Inflammatory macrophage treated with lipopolysaccharide for 1 hour (primary cell): Measurements from ENCODE around the gene SFXN5.
"Not testable (repeated sequence)": the region's sequence is repeated elsewhere in the genome, so short reads cannot be mapped to it uniquely, and the experiment has no call there.

Experiments
- DNase-seq, 2 donors: peaks; one replicate each; pipeline ENCODE4 v3.0.0-alpha.2; 2020 to 2022

SFXN5 gene

DNA sequence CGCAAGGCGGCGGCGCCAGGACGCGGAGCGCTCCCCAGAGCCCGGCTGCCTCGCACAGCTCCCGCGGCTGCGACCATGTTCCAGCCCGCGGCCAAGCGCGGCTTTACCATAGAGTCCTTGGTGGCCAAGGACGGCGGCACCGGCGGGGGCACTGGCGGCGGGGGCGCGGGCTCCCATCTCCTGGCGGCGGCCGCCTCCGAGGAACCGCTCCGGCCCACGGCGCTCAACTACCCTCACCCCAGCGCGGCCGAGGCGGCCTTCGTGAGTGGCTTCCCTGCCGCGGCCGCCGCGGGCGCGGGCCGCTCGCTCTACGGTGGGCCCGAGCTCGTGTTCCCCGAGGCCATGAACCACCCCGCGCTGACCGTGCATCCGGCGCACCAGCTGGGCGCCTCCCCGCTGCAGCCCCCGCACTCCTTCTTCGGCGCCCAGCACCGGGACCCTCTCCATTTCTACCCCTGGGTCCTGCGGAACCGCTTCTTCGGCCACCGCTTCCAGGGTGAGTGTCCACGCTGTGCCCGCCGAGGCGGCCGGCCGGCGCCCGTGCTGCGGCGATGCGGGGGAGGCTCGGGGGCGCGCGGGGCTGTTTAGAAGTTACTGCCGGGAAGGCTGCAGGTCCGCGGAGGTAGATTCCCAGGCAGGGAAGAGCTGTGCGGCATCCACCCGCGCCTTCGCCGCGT, 153.5 kb downstream of the SFXN5 start:
- DNase-seq: no peak

DNA sequence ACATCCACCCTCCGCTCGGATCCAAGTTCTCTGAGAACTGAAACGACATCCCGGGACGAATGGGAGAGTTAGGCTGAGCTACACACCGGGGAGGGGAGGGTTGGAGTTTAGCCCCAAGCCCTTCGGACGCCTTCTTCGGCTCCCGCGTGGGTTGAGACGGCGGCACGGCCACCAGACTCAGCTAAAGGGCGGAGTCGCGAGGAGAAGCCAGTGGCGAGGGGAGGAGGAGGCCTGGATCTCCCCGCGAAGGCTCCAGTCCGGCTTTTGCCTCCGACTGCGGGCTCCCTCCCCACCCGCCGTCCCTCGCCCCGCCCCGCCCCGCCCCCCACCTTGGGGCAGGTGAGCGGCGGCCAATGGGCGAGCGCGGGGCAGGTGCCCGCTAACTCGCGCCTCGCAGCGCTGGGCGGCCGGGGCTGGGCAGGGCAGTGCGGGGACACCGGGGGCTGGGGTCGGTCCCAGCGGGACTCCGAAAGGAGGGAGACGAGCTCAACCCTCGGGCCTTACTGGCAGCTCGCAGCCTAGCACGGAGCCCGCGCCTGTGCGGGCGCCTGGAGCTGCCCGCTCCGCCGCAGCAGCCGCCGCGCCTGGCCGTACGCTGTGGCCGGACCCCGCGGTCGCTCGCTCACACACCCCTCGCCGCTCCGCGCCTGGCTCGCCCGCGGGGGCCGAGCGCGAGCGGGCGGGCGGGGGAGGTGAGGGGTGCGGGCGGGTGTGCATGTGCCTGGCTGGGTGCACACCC, 154.2 kb downstream of the SFXN5 start, which contains the start of gene EMX1:
Gene EMX1 (plus strand): TSS at position 382 of the 739 bp plus-strand sequence. CDS start 334 bp downstream, at position 716.
- DNase-seq: no peak

DNA sequence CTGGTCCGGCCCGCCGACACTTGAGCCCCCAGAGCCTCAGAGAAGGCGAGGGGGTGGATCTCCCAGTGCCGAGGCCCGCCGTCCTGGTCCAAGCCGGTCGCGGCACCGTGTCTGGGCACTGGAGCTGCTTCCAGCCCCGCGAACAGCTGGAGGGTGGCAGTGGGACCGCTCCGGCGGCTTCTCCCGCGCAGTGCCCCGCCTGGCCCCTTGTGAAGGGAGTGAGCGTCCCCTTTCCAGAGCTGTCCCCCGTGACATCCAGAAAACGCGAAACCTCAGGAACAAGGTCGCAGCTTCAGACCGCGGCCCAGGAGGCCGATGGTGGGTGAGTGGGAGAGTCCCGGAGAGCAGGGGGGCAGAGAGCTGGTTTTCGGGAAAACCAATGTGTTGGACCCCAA, 154.8 kb downstream of the SFXN5 start:
- no peak for DNase-seq

DNA sequence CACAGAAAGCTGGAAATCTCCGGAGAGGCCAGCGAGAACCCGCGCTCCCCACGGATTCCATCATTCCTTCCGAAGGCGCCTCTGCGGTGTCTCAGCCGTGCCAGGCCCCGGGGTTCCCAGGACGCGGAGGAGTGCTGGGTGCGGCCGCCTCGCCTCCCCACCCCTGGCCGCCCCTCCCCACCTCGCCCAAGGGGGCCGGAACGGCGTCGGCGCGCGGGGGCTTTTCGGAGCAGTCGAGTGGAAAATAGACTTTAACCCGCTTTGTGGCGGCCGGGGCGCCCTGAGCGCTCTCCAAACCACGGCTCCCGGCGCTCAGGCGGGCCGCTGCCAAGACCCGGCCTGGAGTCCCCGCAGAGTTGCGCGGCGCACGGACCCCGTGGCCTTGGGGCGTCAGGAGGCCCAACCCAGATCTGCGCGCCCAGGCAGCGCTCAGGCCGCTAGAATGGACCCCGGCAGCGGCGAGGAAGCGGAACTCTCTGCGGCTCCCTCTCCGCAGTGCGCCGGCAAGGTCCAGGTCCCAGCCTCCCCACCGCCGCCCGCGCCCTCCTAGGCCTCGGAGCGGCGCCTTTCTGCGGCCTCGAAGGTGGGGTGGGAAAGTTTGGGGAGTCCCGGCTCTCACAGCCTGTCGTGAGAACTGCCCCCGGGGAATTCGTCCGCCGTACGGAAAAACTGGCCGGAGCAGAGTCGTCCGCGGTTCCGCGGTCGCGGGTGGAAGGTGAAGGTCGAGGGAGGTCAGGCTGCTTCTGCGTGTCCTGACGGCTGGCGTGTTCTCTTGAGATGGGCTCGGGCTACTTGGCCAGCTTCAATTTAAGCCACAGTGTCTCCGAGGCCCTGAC, 155.4 kb downstream of the SFXN5 start:
- peak in 1 of 2 donors; percentile 18 for DNase-seq

DNA sequence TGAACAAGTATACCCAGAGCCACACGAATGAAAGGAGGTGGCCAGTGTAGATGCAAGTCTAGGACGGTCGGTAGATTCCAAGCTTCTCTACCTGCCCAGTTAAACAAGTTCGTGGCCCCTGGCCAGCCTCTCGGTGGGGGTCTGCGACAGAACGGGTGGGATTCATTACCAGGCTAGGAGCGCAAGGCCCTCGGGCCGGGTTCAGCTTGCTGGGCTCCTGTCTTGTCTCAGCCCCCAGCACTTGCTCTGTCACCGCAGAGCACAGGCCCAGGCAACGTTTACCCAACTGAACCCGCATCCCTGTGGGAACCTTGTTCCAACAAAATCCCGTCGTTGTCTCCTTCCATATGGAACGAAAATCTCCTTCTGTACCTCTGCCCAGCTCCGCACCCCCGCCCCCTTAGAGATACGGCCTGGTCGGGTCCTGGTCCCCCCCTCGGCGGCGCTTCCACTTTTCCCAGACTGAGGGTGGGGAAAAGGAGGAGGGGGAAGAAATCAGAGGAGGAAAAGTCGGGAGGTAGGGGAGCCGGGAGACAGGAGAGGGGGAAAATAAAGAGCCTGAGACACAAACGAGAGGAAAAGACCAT, 156.1 kb downstream of the SFXN5 start:
- DNase-seq: no peak

DNA sequence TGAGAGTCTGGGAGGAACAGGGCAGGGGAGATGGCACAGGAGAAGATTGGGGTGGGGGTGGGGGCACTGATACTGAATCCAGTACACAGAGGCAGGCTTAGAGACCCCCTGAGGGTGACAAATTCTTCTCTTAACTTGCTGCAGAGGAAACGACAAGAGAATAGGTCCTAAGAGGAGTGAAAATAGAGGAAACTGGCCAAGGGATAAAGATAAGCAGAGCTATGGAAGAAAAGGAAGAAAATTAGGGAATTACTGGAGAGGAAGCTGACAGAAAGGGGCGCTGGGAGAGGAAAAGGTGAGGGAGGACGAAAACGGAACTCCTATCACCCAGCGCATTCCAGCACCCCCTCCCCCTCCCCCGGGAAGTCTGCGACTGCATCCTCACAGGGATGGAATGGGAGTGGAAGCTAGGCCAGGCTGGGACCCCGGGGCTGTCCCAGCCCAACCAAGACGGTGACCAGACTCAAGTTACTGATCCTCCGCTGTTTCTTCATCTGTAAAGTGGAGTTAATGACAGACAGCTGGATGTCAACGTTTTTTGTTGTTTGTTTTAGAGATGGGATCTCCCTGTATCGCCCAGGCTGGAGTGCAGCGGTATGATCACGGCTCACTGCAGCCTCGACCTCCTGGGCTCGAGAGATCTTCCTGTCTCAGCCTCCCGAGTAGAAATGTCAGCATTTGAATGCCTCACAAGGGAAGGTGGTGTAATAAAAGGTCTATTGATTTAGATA, 156.8 kb downstream of the SFXN5 start:
- no peak for DNase-seq

DNA sequence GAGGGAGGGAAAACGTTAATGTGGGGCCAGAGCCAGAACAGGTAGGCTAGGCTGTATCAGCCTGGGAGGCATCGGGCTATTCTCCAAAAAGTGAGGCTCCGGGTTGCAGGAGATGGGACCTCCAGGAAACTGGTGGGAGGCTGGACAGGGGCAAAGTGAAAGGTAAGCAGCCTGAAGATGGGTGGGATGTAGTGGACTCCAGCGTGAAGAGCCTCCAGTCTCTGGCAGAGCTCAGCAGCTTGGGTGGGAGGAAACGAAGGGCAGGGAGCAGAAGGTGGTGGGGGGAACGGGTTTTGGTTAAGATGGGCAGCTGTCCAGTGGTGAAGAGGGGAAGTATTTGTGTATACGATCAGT, 157.3 kb downstream of the SFXN5 start:
- DNase-seq: no peak

DNA sequence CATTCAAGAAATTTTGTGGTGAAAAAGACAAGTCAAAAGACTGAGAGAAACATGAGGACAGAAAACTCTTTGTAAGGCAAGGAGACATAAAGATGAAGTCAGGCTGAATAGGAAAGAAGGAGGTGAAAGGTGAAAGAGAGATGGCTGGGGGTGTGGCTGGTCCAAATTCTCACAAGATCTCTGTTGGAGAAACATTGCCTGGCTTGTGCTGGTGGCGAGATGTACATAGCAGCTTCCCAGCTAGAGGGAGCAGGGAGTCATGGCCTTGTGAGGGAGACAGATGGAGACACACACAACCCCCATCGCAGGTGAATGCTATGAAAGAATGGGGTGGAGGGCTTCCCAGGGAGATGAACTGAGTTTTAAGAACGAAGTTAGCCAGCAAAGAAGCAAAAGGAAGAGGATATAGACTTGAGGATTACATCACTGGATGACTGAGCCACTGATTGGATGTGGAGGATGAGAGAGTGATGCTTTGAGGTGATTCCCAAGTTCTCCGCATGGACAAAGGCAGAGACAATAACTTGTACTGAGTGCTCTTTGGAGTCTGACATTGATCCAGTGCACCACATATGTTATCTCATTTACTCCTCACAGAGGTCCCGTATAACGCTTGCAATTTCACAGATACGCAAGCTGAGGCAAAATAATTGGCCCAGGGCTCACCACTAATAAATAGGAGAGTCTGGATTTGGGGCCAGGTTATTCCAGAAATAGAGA, 157.9 kb downstream of the SFXN5 start:
- no peak for DNase-seq

DNA sequence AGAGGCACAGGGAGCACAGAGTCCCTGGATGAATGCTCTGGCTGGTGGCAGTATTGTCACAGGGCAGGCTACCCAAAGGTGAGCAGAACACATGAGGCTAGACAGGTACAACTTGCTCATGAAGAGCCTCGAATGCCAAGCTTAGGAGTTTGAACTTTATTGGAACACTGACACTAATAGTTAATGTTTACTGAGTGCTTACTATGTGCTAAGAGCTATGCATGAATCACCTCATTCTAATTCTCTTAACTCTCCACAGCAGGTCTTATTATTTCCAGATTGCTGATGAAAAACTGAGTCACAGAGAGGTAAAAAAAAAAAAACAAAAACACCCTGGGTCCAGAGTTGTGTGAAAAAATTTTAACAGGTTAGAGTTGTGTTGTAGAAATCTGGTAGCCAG, 160.3 kb downstream of the SFXN5 start:
- no peak for DNase-seq

DNA sequence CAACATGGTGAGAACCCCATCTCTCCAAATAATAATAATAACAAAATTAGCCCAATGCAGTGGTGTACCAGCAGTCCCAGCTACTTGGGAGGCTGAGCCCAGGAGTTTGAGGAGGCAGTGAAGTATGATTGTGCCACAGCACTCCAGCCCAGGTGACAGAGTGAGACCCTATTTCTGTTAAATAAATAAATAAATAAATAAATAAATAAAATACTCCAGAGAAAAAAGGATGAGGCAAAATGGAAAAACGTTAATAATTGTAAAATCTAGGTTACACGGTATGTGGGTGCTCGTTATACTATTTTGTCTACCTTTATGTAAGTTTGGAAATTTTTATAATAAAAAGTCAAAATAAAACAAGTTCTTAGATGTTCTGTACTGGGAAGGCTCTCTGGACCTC, 162.8 kb downstream of the SFXN5 start:
- DNase-seq: no peak

DNA sequence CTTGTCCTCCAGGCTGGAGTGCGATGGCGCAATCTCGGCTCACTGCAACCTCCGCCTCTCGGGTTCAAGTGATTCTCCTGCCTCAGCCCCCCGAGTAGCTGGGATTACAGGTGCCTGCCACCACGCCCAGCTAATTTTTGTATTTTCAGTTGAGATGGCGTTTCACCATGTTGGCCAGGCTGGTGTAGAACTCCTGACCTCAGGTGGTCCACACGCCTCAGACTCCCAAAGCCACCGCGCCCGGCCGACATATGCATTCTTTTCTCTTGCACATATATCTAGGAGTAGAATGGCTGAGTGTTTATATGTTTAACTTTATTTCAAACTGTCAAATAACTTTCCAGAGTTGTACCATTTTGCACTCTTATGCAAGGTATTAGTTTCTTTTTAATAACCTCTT, 164.1 kb downstream of the SFXN5 start:
- DNase-seq: not testable (repeated sequence)

DNA sequence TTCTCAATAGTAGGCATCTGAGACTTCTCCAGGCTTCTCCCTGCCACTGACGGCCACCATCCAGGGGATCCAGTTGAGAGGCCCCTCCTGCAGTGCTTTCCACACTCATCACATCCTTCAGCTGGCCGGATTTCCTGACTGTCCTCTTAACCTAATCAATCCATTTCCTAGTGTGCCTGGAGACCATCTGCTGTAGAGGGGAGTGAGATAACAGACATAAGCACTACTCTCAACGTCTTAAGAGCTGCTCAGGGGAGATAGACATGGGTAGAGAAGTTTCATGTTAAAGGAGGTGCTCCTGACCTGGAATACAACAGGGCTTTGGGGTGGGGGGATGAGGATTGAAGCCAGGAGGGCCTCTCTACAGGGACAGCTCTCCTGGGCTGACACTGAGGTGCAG, 170.1 kb downstream of the SFXN5 start:
- no peak for DNase-seq

DNA sequence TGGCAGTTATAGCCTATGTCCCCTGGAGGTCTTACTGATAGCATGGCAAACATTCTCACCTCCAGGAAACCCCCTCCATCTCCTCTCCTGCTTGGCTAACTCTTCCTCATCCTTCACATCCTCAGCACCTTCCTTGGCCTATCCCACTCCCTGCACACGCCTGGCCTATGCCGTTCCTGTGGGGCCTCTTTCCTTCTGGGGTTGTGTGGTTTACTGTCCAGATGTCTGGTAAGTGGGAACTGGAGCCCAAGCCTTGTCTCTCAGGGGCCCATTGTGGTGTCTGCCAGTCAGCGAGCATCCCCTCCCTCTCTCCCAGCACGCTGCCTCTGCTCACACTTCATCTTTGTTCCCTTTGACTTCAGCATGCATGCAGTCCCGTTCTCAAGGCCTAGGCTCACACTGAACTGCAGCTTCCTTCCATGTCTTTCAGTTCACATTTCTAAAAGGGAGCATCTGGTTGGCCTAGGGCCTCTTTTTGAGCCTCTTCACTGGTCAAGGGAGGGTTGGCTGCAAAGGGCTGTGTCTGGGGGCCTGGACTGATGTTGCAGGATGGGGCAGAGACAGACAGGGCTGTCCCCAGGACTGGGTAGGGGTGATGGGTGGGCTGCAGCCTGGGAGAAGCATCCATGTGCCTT, 171.2 kb downstream of the SFXN5 start:
- DNase-seq: no peak

DNA sequence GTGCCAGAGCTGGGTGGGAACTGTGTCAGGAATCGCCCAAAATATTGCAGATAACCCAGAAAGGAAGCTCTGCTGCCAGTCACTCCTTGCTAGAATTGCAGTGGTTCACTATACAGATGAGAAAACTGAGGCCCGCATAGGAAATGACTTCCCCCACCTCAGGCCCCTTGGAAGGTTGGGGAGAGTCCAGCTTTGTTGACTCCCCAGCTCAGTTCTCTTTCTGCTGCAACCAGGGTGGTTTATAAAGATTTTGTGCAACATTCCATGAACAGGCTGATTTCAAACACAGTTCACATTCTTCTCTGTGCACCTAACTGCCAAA, 173.0 kb downstream of the SFXN5 start:
- no peak for DNase-seq

DNA sequence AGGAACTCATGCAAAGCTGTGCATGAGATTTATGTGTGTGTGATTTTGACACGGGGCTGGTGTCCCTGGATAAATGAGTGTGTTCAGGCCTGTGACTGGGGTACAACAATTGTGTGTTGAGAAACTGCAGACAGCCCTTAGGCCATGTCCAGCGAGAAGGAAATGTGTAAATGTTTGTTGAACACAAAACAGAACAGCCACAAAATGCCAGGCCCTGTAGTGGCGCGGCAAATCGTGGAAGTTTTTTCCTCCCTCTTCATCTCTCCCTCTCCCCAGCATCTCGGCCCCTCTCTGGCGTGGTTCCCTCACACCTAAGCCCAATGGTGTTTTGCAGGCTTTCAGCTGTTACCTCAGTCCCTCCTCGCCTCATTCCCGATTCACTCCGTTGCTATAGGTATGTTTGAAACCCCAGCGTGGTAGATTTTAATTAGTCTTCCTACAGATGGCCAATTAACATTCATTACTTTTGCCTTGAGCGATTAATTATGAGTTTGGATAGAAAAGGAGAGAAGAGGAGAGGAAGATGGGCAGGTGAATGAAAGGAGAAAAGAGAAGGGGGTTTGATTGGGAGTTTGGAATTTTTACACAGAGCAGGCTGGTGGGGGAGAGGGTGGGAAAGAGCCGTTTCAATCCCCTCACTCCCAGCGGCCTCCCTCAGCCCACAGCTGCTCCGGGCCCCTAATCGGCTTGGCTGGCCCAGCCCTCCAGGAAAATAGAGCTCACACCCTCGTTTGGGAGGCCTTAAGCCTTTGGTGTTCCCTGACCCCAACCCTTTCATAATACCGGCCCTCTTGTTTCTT, 173.5 kb downstream of the SFXN5 start:
- no peak for DNase-seq

DNA sequence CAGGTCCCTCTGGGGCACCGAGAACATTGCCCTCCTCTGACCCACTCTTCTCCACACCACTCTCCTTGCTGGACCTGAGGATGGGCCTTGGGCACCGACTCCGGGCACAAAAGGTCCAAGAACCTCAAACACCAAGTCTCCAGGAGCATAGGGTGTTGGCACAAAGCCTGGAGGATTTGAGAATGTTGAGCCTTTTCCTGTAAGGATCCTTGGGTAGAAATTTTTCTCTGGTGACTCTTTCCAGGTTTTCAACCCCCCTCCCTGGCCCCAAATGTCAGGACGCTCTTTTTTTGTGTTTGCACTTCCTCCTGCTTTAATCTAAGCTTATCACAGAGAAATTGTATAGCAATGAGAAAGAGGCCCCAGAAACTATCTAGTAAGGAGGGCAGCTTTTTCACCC, 175.1 kb downstream of the SFXN5 start:
- DNase-seq: no peak

DNA sequence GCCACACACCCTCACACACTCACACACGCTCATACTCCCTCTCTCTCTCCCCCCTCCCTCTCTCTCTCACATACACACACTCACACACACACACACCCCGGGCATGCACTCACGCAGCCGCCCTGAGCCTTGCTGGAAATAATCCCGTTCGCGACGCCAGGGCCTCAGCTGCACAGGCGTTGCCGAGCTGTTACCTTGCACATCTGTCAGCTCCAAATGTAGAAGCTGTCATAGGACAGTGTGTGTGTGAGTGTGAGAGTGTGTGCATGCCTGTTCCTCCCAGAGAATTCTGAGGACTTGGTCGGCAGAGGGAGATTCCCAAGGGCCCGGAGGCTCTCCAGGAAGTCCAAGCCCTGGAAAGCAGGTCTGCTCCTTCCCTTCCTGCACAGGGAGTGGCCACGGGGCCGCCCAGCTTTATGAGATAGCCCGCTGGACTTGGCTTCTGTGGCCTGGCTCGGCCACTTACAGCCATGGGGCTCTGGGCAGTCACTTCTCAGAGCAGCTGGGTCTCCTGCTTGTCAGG, 175.7 kb downstream of the SFXN5 start:
- no peak for DNase-seq

DNA sequence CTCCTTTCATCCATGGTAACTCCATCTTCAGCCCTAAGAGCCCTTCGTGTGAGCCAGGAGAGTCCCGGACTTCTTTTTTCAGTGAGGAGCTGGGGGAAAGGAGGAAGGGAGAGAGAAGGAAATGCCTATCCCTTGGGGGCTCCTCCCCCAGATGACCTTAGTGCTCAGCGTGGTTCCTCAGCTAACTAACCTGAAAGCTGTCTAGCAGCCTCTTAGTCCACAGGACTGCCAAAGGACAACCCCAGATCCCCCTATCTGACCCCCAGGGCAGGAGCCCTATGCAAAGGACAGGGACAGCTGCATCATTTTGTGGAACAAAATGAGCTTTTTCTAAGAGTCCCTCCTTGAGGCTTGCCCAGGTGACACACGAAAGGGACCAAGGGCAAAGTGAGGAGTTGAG, 176.4 kb downstream of the SFXN5 start:
- no peak for DNase-seq

DNA sequence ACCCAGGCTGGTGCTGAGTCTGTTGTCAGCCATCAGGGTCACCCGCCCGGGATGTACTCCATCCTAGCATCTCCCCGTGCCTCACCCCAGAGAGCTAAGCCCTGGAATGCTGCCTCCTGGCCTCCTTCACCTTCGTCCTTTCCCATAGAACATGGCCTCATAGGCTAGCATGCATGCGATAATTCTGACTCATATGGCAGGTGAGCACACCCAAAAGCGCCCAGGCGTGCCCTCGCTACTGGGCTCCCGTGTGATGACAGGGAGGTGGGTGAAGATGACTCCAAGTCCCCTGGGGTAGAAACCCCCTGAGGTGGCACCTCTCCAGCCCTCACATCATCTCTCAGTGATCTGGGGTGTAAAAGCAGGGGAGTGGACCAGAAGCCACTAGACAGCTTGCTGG, 177.0 kb downstream of the SFXN5 start:
- DNase-seq: no peak

DNA sequence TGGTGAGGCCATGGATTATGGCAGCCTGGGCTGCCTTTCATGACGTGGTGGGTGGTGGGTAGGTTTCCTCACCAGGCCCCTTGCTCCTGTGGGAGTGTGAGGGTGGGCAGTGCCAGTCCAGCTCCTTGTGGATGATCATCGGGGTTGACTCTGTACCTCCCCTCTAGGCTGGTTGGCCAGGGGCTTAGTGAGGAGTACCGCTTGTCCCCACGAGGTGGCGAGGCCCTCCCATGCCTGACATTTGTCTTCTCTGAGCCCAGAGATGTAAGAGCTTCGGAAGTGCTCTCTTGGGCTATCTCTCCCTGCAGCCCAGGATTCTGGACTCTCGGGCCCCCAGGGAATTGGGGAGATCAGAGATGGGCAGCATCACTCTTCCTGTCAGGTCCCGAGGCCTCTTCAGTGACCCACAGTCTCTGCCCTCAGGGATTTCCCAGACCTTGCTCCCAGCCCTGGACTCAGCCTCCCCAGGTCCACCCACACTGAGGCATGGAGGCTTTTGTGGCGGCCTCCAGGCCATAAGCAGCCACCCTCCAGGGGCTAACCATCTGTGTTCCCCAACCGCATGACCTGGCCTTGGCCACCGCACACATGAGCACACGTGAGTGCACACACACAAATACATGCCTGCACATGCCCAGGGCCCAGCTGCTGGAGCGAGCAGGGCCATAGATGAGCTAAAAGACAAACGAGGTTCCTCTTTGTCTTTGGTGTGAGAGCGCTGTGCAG, 177.8 kb downstream of the SFXN5 start:
- DNase-seq: peak; percentile 37 to 71
